T-cell (primary cell): ENCODE data around the gene CKMT2. TPM values are rescaled to one million over a fixed set of nuclear protein-coding genes. Genes with fewer than 3 reads are reported as not detected.

Experiments
- ATAC-seq, 4 experiments: fragments of 200-7000 bp in 3 of 4; fragments of 150-1000 bp in 1 of 4; cut with Tn5 transposase; replicated peaks in 1 of 4; 1 replicate in 3 of 4; 2 replicates in 1 of 4; pipeline ENCODE4 v1.10.0; 2021; ENCODE audit warnings: moderate library complexity in 3 of 4, mild to moderate bottlenecking in 2 of 4, moderate number of reproducible peaks in 1 of 4
- CTCF ChIA-PET, 2 donors: fragments of 300-600 bp; sonication (Branson Sonifier 250); formaldehyde crosslinking; loops; one replicate each; lab custom pipeline; 2022; ENCODE audit warnings: antibody characterized with exemption in 2 of 2; lab: Charles Lee
- POLR2A ChIA-PET, 2 donors: fragments of 300-600 bp; sonication (Branson Sonifier 250); formaldehyde crosslinking; loops; one replicate each; lab custom pipeline; 2022; ENCODE audit warnings: antibody characterized with exemption in 2 of 2; lab: Charles Lee
- DNase-seq, 35 experiments: peaks; one replicate each; pipeline versions ENCODE4 v3.0.0 to v3.0.0-alpha.2; 2013 to 2023
- H3K27ac ChIP-seq: one replicate; pipeline ENCODE4 v1.5.1; 2013; ENCODE audit warnings: low read length
- H3K27me3 ChIP-seq, 2 experiments: replicated peaks in 1 of 2; 1 replicate in 1 of 2; 2 replicates in 1 of 2; pipeline versions ENCODE4 v1.6.1 to v1.7.0; 2013; ENCODE audit warnings: low read length in 1 of 2, mixed read lengths in 1 of 2; ENCODE audit not compliant: control insufficient read depth in 2 of 2, insufficient read depth in 2 of 2; ENCODE audit errors: extremely low read depth in 1 of 2
- H3K36me3 ChIP-seq, 2 donors: 1 replicate in 1 of 2; 2 replicates in 1 of 2; pipeline versions ENCODE4 v1.6.1 to v1.7.0; 2013; ENCODE audit warnings: low read length in 1 of 2; ENCODE audit not compliant: control insufficient read depth in 2 of 2, insufficient read depth in 1 of 2; ENCODE audit errors: extremely low read depth in 1 of 2
- H3K4me1 ChIP-seq, 2 experiments: 1 replicate in 1 of 2; 2 replicates in 1 of 2; pipeline versions ENCODE4 v1.6.1 to v1.7.0; 2013; ENCODE audit warnings: low read length in 2 of 2, mixed read lengths in 1 of 2; ENCODE audit not compliant: insufficient read depth in 2 of 2, control insufficient read depth in 1 of 2; ENCODE audit errors: extremely low read depth in 1 of 2
- H3K4me3 ChIP-seq, 2 donors: 1 replicate in 1 of 2; 2 replicates in 1 of 2; pipeline versions ENCODE4 v1.5.1 to v1.7.0; 2013; ENCODE audit warnings: mild to moderate bottlenecking in 2 of 2, low read length in 1 of 2, moderate library complexity in 1 of 2; ENCODE audit not compliant: control insufficient read depth in 1 of 2; ENCODE audit errors: extremely low read depth in 1 of 2
- H3K9me3 ChIP-seq: 2 replicates; pipeline ENCODE4 v1.7.0; 2013
- H3K27ac Mint-ChIP-seq, 2 donors: one replicate each; pipeline ENCODE4 v1.8.0; 2020 to 2021; ENCODE audit warnings: mild to moderate bottlenecking in 2 of 2, mixed read lengths in 2 of 2
- H3K27me3 Mint-ChIP-seq, 2 donors: one replicate each; pipeline ENCODE4 v1.8.0; 2021 to 2022; ENCODE audit warnings: mixed read lengths in 2 of 2
- H3K36me3 Mint-ChIP-seq: one replicate; pipeline ENCODE4 v1.8.0; 2021; ENCODE audit warnings: mixed read lengths
- H3K4me1 Mint-ChIP-seq, 3 donors: one replicate each; pipeline ENCODE4 v1.8.0; 2020 to 2022; ENCODE audit warnings: mixed read lengths in 3 of 3, mild to moderate bottlenecking in 1 of 3
- H3K4me3 Mint-ChIP-seq, 3 donors: one replicate each; pipeline ENCODE4 v1.8.0; 2020 to 2022; ENCODE audit warnings: mild to moderate bottlenecking in 3 of 3, mixed read lengths in 3 of 3, moderate library complexity in 3 of 3
- H3K9me3 Mint-ChIP-seq, 3 donors: one replicate each; pipeline ENCODE4 v1.8.0; 2020 to 2022; ENCODE audit warnings: mixed read lengths in 3 of 3
- WGBS: methylation state at CpG from one replicate; pipeline ENCODE4 v1.1.5; 2013; ENCODE audit warnings: missing lambda C conversion rate; ENCODE audit not compliant: insufficient coverage; 5-methylcytosine and 5-hydroxymethylcytosine counted together
- total RNA-seq, 35 experiments: library from RNA in 6 of 35; stranded (reverse) in 6 of 35; fragments of 120-200 nt in 1 of 35; gene quantifications; one replicate each; pipeline versions ENCODE4 v1.2.1 to v1.2.4 and lab custom pipeline; 2013 to 2026

CKMT2 gene
- total RNA-seq, 5 donors from 2014 or later (not counting 1 experiment from before 2014, with no cell fraction given), result 0.38 to 0.58 (median 0.40) TPM; not detected in 2

GRCh38 chr5:81204205-81204604 is 28.9 kb upstream of the CKMT2 start:
- no peak overlapping the region for H3K4me3 Mint-ChIP-seq
- WGBS, result 80% methylated on average over 1 of the region's 1 CpG
- H3K27me3 ChIP-seq, result no peaks in the 10 kb centered on the region
- peaks cover 0 to 45% of the 10 kb centered on the region in 2 donors for H3K36me3 ChIP-seq
- no peak overlapping the region for H3K4me3 ChIP-seq
- H3K4me1 ChIP-seq, result no peaks in the 10 kb centered on the region
- DNase-seq, result no peak
- no peaks in the 10 kb centered on the region for H3K9me3 ChIP-seq
- H3K9me3 Mint-ChIP-seq, result no peaks in the 10 kb centered on the region
- H3K27me3 Mint-ChIP-seq, result no peaks in the 10 kb centered on the region
- CTCF ChIA-PET, result no interaction called here
- H3K36me3 Mint-ChIP-seq, result peaks cover 40% of the 10 kb centered on the region
- no peak for ATAC-seq
- H3K27ac ChIP-seq, result no peak overlapping the region
- H3K27ac Mint-ChIP-seq, result no peak overlapping the region
- POLR2A ChIA-PET, result interaction anchor here in 1 of 2 donors (0.6 kb wide), 1 partner anchor 397 kb away, joined by 3 read pairs; no protein-coding TSS in a partner anchor
- H3K4me1 Mint-ChIP-seq, result no peaks in the 10 kb centered on the region

GRCh38 chr5:81205058-81205457 is 28.1 kb upstream of the CKMT2 start:
- peaks cover 1 to 52% of the 10 kb centered on the region in 2 donors for H3K36me3 ChIP-seq
- WGBS, result 93% methylated on average over 2 of the region's 4 CpGs
- no peaks in the 10 kb centered on the region for H3K4me1 Mint-ChIP-seq
- H3K4me3 ChIP-seq, result no peak overlapping the region
- H3K36me3 Mint-ChIP-seq, result peaks cover 48% of the 10 kb centered on the region
- H3K27me3 Mint-ChIP-seq, result no peaks in the 10 kb centered on the region
- H3K27me3 ChIP-seq, result no peaks in the 10 kb centered on the region
- H3K4me3 Mint-ChIP-seq, result no peak overlapping the region
- ChIA-PET CTCF (interaction anchor here in 1 of 2 donors (1.4 kb wide), 1 partner anchor 12 kb away, joined by 6 read pairs; no protein-coding TSS in a partner anchor), POLR2A (interaction anchor here in 1 of 2 donors (0.6 kb wide), 1 partner anchor 398 kb away, joined by 3 read pairs; no protein-coding TSS in a partner anchor)
- no peaks in the 10 kb centered on the region for H3K9me3 ChIP-seq
- no peak overlapping the region for H3K27ac ChIP-seq
- ATAC-seq (no peak), DNase-seq (no peak)
- no peak overlapping the region for H3K27ac Mint-ChIP-seq
- H3K9me3 Mint-ChIP-seq, result no peaks in the 10 kb centered on the region
- H3K4me1 ChIP-seq, result no peaks in the 10 kb centered on the region

- ATAC-seq (no peak), DNase-seq (no peak)
- Histone ChIP-seq H3K36me3 (peaks cover 5 to 47% of the 10 kb centered on the region in 2 donors), H3K4me3 (no peak overlapping the region), H3K9me3 (no peaks in the 10 kb centered on the region), H3K27ac (no peak overlapping the region), H3K27me3 (no peaks in the 10 kb centered on the region), H3K4me1 (no peaks in the 10 kb centered on the region)
- Mint-ChIP-seq H3K27me3 (no peaks in the 10 kb centered on the region), H3K36me3 (peaks cover 54% of the 10 kb centered on the region), H3K9me3 (no peaks in the 10 kb centered on the region), H3K4me1 (no peaks in the 10 kb centered on the region), H3K27ac (no peak overlapping the region), H3K4me3 (no peak overlapping the region)
- POLR2A ChIA-PET, result no interaction called here
- CTCF ChIA-PET, result interaction anchor here in 1 of 2 donors (0.5 kb wide), 1 partner anchor 12 kb away, joined by 4 read pairs; no protein-coding TSS in a partner anchor
- WGBS, result 80% methylated on average over 3 of the region's 5 CpGs
Measured at GRCh38 chr5:81207009-81207408, 26.1 kb upstream of the CKMT2 start.

- WGBS, result 88% methylated on average over 2 of the region's 4 CpGs
- no peak overlapping the region for H3K27ac Mint-ChIP-seq
Measured at GRCh38 chr5:81208904-81209303, 24.2 kb upstream of the CKMT2 start.

GRCh38 chr5:81209386-81209785 is 23.7 kb upstream of the CKMT2 start:
- Mint-ChIP-seq H3K27me3 (no peaks in the 10 kb centered on the region), H3K4me1 (no peaks in the 10 kb centered on the region), H3K4me3 (no peak overlapping the region), H3K27ac (no peak overlapping the region), H3K9me3 (no peaks in the 10 kb centered on the region), H3K36me3 (peaks cover 49% of the 10 kb centered on the region)
- Histone ChIP-seq H3K27me3 (no peaks in the 10 kb centered on the region), H3K4me1 (no peaks in the 10 kb centered on the region), H3K9me3 (no peaks in the 10 kb centered on the region), H3K4me3 (no peak overlapping the region), H3K27ac (no peak overlapping the region), H3K36me3 (peaks cover 10 to 36% of the 10 kb centered on the region in 2 donors)
- DNase-seq (no peak), ATAC-seq (no peak)
- 93% methylated on average over 4 of the region's 5 CpGs for WGBS
- CTCF ChIA-PET, result no interaction called here
- POLR2A ChIA-PET, result no interaction called here

More at GRCh38 chr5:81208904-81209303, 24.2 kb upstream of the CKMT2 start:
- no peaks in the 10 kb centered on the region for H3K4me1 ChIP-seq
- POLR2A ChIA-PET, result no interaction called here
- Mint-ChIP-seq H3K9me3 (no peaks in the 10 kb centered on the region), H3K36me3 (peaks cover 52% of the 10 kb centered on the region), H3K27me3 (no peaks in the 10 kb centered on the region), H3K4me1 (no peaks in the 10 kb centered on the region), H3K4me3 (no peak overlapping the region)
- H3K27me3 ChIP-seq, result no peaks in the 10 kb centered on the region
- no peak overlapping the region for H3K4me3 ChIP-seq
- peaks cover 10 to 34% of the 10 kb centered on the region in 2 donors for H3K36me3 ChIP-seq
- no peak for DNase-seq
- ATAC-seq, result no peak
- no peak overlapping the region for H3K27ac ChIP-seq
- CTCF ChIA-PET, result no interaction called here
- no peaks in the 10 kb centered on the region for H3K9me3 ChIP-seq

- Histone ChIP-seq H3K4me1 (no peaks in the 10 kb centered on the region), H3K36me3 (peaks cover 10 to 41% of the 10 kb centered on the region in 2 donors), H3K4me3 (no peak overlapping the region), H3K27me3 (no peaks in the 10 kb centered on the region), H3K27ac (no peak overlapping the region), H3K9me3 (no peaks in the 10 kb centered on the region)
- POLR2A ChIA-PET, result no interaction called here
- Mint-ChIP-seq H3K9me3 (no peaks in the 10 kb centered on the region), H3K27ac (no peak overlapping the region), H3K4me3 (no peak overlapping the region), H3K4me1 (no peaks in the 10 kb centered on the region), H3K36me3 (peaks cover 51% of the 10 kb centered on the region), H3K27me3 (no peaks in the 10 kb centered on the region)
- ATAC-seq (no peak), DNase-seq (no peak)
- WGBS, result 74% methylated on average over 11 of the region's 11 CpGs
- CTCF ChIA-PET, result no interaction called here
Measured at GRCh38 chr5:81209869-81210493, 23.1 kb upstream of the CKMT2 start.
